GM18870 (cell line): ENCODE results near the gene OR8D1.
"Not testable (repeated sequence)": the region's sequence is repeated elsewhere in the genome, so short reads cannot be mapped to it uniquely, and the experiment has no call there.

Experiments
- ATAC-seq: cut with Tn5 transposase; IDR thresholded peaks from one replicate; pipeline ENCODE4 v1.9.1; 2021; ENCODE audit warnings: moderate library complexity; ENCODE audit not compliant: unreplicated experiment

The OR8D1 gene

DNA sequence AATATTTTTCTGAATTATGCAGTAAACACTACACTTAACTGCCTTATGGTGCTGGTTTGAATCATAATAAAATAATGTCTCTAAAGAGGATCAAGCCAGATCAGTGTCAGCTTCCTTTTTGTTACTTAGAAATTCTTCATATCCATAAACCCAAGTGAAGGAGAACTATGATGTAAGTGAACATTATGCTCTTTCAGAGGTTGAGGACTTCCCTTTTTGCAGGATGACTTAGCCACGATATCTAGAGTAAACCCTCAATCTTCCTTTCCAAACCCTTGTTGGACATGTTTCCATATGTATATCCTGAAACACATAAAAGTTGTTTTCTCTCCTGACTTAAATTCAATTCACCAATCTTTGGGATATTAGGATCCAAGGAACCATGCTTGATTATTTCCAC, 19.1 kb downstream of the OR8D1 start:
- no peak for ATAC-seq

DNA sequence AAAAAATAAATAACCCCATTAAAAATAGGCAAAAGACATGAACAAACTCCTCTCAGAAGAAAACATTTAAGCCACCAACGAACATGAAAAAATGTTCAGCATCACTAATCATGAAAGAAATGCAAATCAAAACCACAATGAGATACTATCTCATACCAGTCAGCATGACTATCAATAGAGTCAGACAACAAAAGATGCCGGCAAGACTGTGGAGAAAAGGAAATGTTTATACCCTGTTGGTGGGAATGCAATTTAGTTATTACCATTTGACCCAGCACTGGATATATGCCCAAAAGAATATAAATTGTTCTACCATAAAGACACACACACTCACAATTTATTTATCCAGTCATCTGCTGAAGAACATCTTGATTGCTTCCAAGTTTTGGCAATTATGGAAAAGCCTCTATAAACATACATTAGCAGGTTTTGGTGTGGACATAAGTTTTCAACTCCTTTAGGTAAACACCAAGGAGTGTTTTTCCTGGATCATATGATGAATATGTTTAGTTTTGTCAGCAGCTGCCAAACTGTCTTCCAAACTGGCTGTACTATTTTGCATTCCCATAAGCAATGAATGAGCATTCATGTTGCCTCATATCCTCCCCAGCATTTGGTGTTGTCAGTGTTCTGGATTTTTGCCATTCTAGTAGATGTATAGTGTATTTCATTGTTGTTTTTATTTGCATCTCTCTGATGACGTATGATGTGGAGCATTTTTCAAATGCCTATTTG, 28.0 kb downstream of the OR8D1 start:
- ATAC-seq: no peak

DNA sequence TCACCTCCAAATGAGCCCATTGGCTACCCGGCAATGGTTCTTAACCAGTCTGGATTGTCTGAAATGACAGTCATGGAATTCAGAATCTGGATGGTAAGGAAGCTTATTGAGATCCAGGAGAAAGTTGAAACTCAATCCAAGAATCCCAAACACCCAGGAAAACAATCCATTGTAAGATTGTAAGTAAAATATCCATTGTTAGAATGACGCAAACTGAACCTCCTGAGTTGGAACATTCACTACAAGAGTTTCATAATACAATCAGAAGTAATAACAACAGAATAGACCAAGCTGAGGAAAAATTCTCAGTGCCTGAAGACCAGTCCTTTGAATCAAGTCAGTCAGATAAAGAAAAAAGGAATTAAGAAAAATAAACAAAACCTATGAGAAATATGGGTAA, 35.5 kb downstream of the OR8D1 start:
- no peak for ATAC-seq

GRCh38 chr11:124277804-124278203, 35.9 kb downstream of the OR8D1 start:
- ATAC-seq: no peak

- ATAC-seq: no peak
Measured at GRCh38 chr11:124277207-124277606, 36.5 kb downstream of the OR8D1 start.

DNA sequence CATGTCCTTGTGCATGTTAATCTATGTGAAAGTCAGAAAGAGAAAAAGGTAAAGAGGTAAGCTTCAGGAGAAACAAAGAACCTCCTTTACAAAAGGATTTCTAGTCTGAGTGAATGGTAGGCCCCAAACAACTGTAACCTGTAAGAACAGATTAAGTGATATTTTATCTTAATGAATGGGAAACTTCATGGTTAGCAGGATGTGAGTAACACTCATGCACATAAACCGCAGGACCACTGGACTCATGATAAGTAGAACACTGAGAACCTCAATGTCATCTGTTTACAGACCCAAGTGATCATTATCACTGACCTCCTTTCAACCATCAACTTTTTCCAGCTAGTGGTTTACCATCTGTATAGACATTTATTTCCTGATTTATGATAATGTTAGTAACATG, 37.7 kb downstream of the OR8D1 start:
- ATAC-seq: no peak

- no peak for ATAC-seq
Measured at GRCh38 chr11:124274000-124274399, 39.7 kb downstream of the OR8D1 start.

DNA sequence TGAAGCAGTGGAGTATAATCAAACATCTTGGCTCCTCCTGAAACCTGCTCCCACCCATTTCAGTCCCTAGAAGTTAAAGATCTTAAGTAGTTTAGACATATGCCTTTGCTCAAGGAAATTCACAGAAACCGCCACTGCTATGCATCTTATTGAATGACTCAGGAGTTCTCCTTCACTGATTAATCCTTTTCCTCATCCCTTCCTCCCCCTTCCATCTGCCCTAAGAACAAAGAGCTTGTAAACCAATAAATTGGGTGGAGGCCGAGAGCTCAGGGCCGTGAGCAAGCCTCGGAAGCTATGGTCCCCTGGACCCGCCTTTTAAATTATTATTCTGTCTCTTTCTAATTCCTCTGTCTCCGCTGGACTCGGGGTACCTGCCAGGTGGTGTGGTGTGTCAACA, 42.9 kb downstream of the OR8D1 start:
- not testable (repeated sequence) for ATAC-seq

GRCh38 chr11:124265041-124265440, 48.7 kb downstream of the OR8D1 start:
- ATAC-seq: not testable (repeated sequence)

- ATAC-seq: no peak
Measured at GRCh38 chr11:124256076-124256475, 57.7 kb downstream of the OR8D1 start, which contains the start of gene OR8G5. OR8G5 (plus strand) TSS chr11:124256376; CDS start chr11:124264932, 8,556 bp downstream.
